ENCODE results near the gene GAGE12F. TPM values are rescaled to one million over a fixed set of nuclear protein-coding genes. Genes with fewer than 3 reads are reported as not detected.
"Not testable (repeated sequence)": the region's sequence is repeated elsewhere in the genome, so short reads cannot be mapped to it uniquely, and the experiment has no call there.

Gene GAGE12F
- not detected for total RNA-seq

DNA sequence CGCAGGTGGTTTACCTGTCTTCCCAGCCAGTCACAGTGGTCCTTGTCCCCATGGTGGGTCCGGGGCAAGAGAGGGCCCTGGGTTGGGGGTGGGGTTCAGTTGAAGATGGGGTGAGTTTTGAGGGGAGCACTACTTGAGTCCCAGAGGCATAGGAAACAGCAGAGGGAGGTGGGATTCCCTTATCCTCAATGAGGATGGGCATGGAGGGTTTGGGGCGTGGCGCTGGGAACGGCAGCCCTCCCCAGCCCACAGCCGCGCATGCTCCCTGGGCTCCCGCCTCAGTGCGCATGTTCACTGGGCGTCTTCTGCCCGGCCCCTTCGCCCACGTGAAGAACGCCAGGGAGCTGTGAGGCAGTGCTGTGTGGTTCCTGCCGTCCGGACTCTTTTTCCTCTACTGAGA lies at the start of gene GAGE12F:
Gene GAGE12F, plus strand, starts transcription at position 301 of the 400 bp plus-strand sequence. CDS start 1,155 bp downstream, outside the sequence.
- intact Hi-C loops (cut with DNase I, micrococcal nuclease); H3K4me3 Mint-ChIP-seq; CTCF ChIA-PET; H3K9me3 Mint-ChIP-seq (ENCODE audit: low read depth); H3K36me3 Mint-ChIP-seq (ENCODE audit: low read depth); DNase-seq; H3K27me3 Mint-ChIP-seq; H3K27ac Mint-ChIP-seq; H3K4me1 Mint-ChIP-seq; ATAC-seq; POLR2A ChIA-PET: not testable (repeated sequence)

DNA sequence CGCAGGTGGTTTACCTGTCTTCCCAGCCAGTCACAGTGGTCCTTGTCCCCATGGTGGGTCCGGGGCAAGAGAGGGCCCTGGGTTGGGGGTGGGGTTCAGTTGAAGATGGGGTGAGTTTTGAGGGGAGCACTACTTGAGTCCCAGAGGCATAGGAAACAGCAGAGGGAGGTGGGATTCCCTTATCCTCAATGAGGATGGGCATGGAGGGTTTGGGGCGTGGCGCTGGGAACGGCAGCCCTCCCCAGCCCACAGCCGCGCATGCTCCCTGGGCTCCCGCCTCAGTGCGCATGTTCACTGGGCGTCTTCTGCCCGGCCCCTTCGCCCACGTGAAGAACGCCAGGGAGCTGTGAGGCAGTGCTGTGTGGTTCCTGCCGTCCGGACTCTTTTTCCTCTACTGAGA lies 28.8 kb upstream of the GAGE12F start, which contains the start of gene GAGE12C:
Gene GAGE12C, plus strand, starts transcription at position 301 of the 400 bp plus-strand sequence. CDS start 1,155 bp downstream, outside the sequence.
- H3K9me3 Mint-ChIP-seq (ENCODE audit: low read depth); CTCF ChIA-PET; intact Hi-C loops (cut with DNase I, micrococcal nuclease); DNase-seq; POLR2A ChIA-PET; H3K4me3 Mint-ChIP-seq; H3K36me3 Mint-ChIP-seq (ENCODE audit: low read depth); H3K27me3 Mint-ChIP-seq; H3K4me1 Mint-ChIP-seq; ATAC-seq; H3K27ac Mint-ChIP-seq: not testable (repeated sequence)

DNA sequence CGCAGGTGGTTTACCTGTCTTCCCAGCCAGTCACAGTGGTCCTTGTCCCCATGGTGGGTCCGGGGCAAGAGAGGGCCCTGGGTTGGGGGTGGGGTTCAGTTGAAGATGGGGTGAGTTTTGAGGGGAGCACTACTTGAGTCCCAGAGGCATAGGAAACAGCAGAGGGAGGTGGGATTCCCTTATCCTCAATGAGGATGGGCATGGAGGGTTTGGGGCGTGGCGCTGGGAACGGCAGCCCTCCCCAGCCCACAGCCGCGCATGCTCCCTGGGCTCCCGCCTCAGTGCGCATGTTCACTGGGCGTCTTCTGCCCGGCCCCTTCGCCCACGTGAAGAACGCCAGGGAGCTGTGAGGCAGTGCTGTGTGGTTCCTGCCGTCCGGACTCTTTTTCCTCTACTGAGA lies 19.2 kb upstream of the GAGE12F start, which contains the start of gene GAGE12D:
Gene GAGE12D, plus strand, starts transcription at position 301 of the 400 bp plus-strand sequence. CDS start 1,155 bp downstream, outside the sequence.
- H3K4me3 Mint-ChIP-seq; H3K27ac Mint-ChIP-seq; DNase-seq; CTCF ChIA-PET; H3K36me3 Mint-ChIP-seq (ENCODE audit: low read depth); H3K9me3 Mint-ChIP-seq (ENCODE audit: low read depth); POLR2A ChIA-PET; intact Hi-C loops (cut with DNase I, micrococcal nuclease); H3K27me3 Mint-ChIP-seq; ATAC-seq; H3K4me1 Mint-ChIP-seq: not testable (repeated sequence)

GRCh38 chrX:49550989-49551388 lies 9.7 kb upstream of the GAGE12F start, which contains the start of gene GAGE12E:
TSS of gene GAGE12E (plus strand) at chrX:49551289. CDS start at chrX:49552444, 1,155 bp downstream.
- H3K36me3 Mint-ChIP-seq (ENCODE audit: low read depth); DNase-seq; H3K27me3 Mint-ChIP-seq; H3K4me3 Mint-ChIP-seq; intact Hi-C loops (cut with DNase I, micrococcal nuclease); H3K27ac Mint-ChIP-seq; POLR2A ChIA-PET; ATAC-seq; H3K9me3 Mint-ChIP-seq (ENCODE audit: low read depth); CTCF ChIA-PET; H3K4me1 Mint-ChIP-seq: not testable (repeated sequence)

DNA sequence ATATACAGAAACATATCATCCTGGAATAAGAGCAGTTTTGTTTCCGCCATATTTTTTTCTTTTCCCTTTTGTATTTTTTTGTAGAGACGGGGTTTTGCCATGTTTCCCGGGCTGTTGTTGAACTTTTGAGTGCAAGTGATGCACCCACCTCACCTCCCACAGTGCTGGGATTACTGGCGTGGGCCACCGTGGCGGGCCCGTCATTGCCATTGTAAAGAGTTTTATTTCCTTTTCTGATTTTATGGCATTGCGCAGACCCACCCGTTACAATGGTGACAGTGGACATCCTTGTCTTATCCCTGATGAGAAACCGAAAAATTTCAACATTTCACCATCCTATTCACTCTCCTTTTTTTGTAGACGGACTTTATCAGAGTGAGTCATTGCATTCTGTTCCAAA lies 8.1 kb downstream of the GAGE12F start:
- H3K27ac Mint-ChIP-seq; ATAC-seq; H3K36me3 Mint-ChIP-seq (ENCODE audit: low read depth); H3K4me1 Mint-ChIP-seq; intact Hi-C loops (cut with DNase I, micrococcal nuclease); H3K27me3 Mint-ChIP-seq; DNase-seq; H3K9me3 Mint-ChIP-seq (ENCODE audit: low read depth); CTCF ChIA-PET; H3K4me3 Mint-ChIP-seq; POLR2A ChIA-PET: not testable (repeated sequence)

- POLR2A ChIA-PET; H3K9me3 Mint-ChIP-seq (ENCODE audit: low read depth); H3K27me3 Mint-ChIP-seq; CTCF ChIA-PET; intact Hi-C loops (cut with DNase I, micrococcal nuclease); H3K36me3 Mint-ChIP-seq (ENCODE audit: low read depth); DNase-seq; H3K27ac Mint-ChIP-seq; ATAC-seq; H3K4me3 Mint-ChIP-seq; H3K4me1 Mint-ChIP-seq: not testable (repeated sequence)
Observed at GRCh38 chrX:49569152-49569551, 8.5 kb downstream of the GAGE12F start.

- H3K4me1 Mint-ChIP-seq, CTCF ChIA-PET: not testable (repeated sequence)
Observed at GRCh38 chrX:49570100-49570499, 9.5 kb downstream of the GAGE12F start, which contains the start of gene GAGE12G. TSS of gene GAGE12G (plus strand) at chrX:49570400. CDS start at chrX:49571555, 1,155 bp downstream.

GRCh38 chrX:49579649-49580048 lies 19.0 kb downstream of the GAGE12F start, which contains the start of gene GAGE12H:
TSS of gene GAGE12H (plus strand) at chrX:49579949. CDS start at chrX:49581104, 1,155 bp downstream.
- CTCF ChIA-PET; H3K27ac Mint-ChIP-seq; DNase-seq; ATAC-seq; H3K4me1 Mint-ChIP-seq; H3K9me3 Mint-ChIP-seq (ENCODE audit: low read depth); intact Hi-C loops (cut with DNase I, micrococcal nuclease); H3K27me3 Mint-ChIP-seq; POLR2A ChIA-PET; H3K4me3 Mint-ChIP-seq; H3K36me3 Mint-ChIP-seq (ENCODE audit: low read depth): not testable (repeated sequence)

More at GRCh38 chrX:49570100-49570499, 9.5 kb downstream of the GAGE12F start, which contains the start of gene GAGE12G:
- H3K27me3 Mint-ChIP-seq; POLR2A ChIA-PET; DNase-seq; ATAC-seq; H3K4me3 Mint-ChIP-seq; H3K27ac Mint-ChIP-seq; intact Hi-C loops (cut with DNase I, micrococcal nuclease); H3K9me3 Mint-ChIP-seq (ENCODE audit: low read depth); H3K36me3 Mint-ChIP-seq (ENCODE audit: low read depth): not testable (repeated sequence)

- H3K36me3 Mint-ChIP-seq (ENCODE audit: low read depth); H3K4me3 Mint-ChIP-seq; H3K27ac Mint-ChIP-seq; POLR2A ChIA-PET; H3K27me3 Mint-ChIP-seq; H3K9me3 Mint-ChIP-seq (ENCODE audit: low read depth); ATAC-seq; DNase-seq; CTCF ChIA-PET; H3K4me1 Mint-ChIP-seq; intact Hi-C loops (cut with DNase I, micrococcal nuclease): not testable (repeated sequence)
Observed at GRCh38 chrX:49589196-49589595, 28.6 kb downstream of the GAGE12F start, which contains the start of gene GAGE2A. TSS of gene GAGE2A (plus strand) at chrX:49589496. CDS start at chrX:49590651, 1,155 bp downstream.

- DNase-seq; H3K4me3 Mint-ChIP-seq; H3K27me3 Mint-ChIP-seq; H3K36me3 Mint-ChIP-seq (ENCODE audit: low read depth); POLR2A ChIA-PET; ATAC-seq; H3K4me1 Mint-ChIP-seq; intact Hi-C loops (cut with DNase I, micrococcal nuclease); CTCF ChIA-PET; H3K27ac Mint-ChIP-seq; H3K9me3 Mint-ChIP-seq (ENCODE audit: low read depth): not testable (repeated sequence)
Observed at GRCh38 chrX:49589769-49590478, 29.3 kb downstream of the GAGE12F start.

- DNase-seq; ATAC-seq; H3K27ac Mint-ChIP-seq; H3K9me3 Mint-ChIP-seq (ENCODE audit: low read depth); intact Hi-C loops (cut with DNase I, micrococcal nuclease); POLR2A ChIA-PET; H3K27me3 Mint-ChIP-seq; CTCF ChIA-PET; H3K36me3 Mint-ChIP-seq (ENCODE audit: low read depth); H3K4me3 Mint-ChIP-seq; H3K4me1 Mint-ChIP-seq: not testable (repeated sequence)
Observed at GRCh38 chrX:49590488-49590887, 29.8 kb downstream of the GAGE12F start.

GRCh38 chrX:49598720-49599119 lies 38.1 kb downstream of the GAGE12F start, which contains the start of gene GAGE1:
TSS of gene GAGE1 (plus strand) at chrX:49599020. CDS start at chrX:49600175, 1,155 bp downstream.
- H3K9me3 Mint-ChIP-seq (ENCODE audit: low read depth); POLR2A ChIA-PET; H3K4me3 Mint-ChIP-seq; CTCF ChIA-PET; H3K36me3 Mint-ChIP-seq (ENCODE audit: low read depth); H3K4me1 Mint-ChIP-seq; H3K27me3 Mint-ChIP-seq; H3K27ac Mint-ChIP-seq; ATAC-seq; intact Hi-C loops (cut with DNase I, micrococcal nuclease); DNase-seq: not testable (repeated sequence)

Measured in activated CD4-positive, alpha-beta T cell treated with anti-CD3 and anti-CD28 coated beads for 36 hours (primary cell).